Activated CD8-positive, alpha-beta memory T cell treated with anti-CD3 and anti-CD28 coated beads for 36 hours (primary cell): Measurements from ENCODE around the gene OR2T10. TPM values are rescaled to one million over a fixed set of nuclear protein-coding genes. Genes with fewer than 3 reads are reported as not detected.
"Not testable (repeated sequence)": the region's sequence is repeated elsewhere in the genome, so short reads cannot be mapped to it uniquely, and the experiment has no call there.

Experiments
- CTCF ChIA-PET: fragments of 350-600 bp; sonication (Branson Sonifier 250); formaldehyde crosslinking; loops from one replicate; lab custom pipeline; 2021; ENCODE audit warnings: antibody characterized with exemption; lab: Charles Lee
- POLR2A ChIA-PET: fragments of 350-600 bp; sonication (Branson Sonifier 250); formaldehyde crosslinking; loops from one replicate; lab custom pipeline; 2021; ENCODE audit warnings: antibody characterized with exemption; lab: Charles Lee
- total RNA-seq, 2 experiments: library from RNA; stranded (reverse); gene quantifications; one replicate each; pipeline ENCODE4 v1.2.3, GENCODE V29; 2021

Gene OR2T10, protein sequence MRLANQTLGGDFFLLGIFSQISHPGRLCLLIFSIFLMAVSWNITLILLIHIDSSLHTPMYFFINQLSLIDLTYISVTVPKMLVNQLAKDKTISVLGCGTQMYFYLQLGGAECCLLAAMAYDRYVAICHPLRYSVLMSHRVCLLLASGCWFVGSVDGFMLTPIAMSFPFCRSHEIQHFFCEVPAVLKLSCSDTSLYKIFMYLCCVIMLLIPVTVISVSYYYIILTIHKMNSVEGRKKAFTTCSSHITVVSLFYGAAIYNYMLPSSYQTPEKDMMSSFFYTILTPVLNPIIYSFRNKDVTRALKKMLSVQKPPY
- not detected for total RNA-seq

DNA sequence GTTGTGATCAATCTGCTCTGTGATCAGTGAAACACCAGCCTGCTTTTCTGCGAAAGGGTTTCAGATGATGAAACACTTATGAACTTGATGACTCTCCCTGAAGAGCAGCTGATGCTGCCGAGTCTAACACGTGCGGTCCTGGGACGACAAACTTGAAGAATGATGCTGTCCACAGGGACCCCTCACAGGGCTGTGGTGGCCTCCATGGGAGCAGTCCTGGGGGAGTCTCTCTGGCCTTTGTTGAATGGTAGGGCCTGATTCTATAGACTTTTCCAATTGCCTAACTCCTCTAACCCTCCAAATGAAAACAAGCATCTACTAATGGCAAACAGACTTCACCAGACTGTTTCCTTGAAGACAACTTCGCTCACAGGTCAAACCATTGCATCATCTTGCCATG, at the start of gene OR2T10:
OR2T10 (minus strand) TSS at position 112 of the 400 bp plus-strand sequence. CDS start 3,932 bp downstream, outside the sequence.
- POLR2A ChIA-PET = no interaction called here
- CTCF ChIA-PET = no interaction called here

DNA sequence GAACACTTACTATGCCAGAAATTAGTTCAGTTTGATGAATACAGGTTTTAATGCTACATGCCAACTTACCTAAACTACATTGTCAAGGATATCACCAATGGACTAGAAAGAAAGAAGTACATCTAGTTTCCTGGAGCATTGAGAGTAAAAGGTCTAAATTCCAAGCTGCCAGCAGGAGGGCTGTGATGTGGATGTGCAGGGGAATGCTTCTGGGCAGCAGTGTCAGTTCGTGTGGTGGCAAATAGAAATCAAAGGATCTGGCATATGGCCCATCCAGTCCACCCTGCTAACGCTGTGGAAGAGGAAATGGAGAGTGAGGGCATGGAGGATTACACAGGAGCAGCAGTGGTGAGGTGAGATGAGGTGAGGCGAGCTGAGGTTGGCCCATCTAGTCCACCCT, 47.7 kb upstream of the OR2T10 start, which contains the start of gene OR2T35:
OR2T35 (minus strand) TSS at position 101 of the 400 bp plus-strand sequence. CDS start 6,020 bp downstream, outside the sequence.
- POLR2A ChIA-PET, CTCF ChIA-PET: not testable (repeated sequence)

DNA sequence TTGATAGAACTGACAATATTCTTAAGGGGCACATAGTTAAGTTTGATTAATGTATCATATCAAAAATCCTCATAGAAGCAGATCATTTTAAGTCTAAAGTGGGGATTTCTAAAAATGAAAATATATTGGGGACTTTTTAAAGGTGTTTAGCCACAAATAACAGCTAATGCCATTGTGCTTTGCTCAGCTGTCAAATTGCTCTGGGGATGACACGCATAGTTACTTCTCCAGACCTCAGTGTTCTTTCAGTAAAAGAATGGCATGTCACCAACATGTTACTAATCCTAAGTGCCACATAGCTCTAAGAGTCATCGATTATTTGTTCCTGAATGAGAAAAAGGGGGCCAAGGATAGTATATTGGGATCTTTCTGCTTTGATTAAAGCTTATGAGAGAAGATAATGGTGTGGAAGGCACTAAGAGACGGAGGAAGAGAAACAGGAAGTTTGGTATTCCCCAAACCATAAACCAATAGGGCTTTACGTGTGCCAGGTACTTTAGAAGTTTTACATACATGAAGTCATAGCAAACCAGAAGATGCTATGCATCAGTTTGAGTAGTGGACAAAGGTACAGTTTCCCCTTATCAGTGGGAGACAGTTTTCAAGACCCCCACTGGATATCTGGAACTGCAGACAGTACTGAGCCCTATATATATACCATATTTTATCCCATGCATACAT, 45.6 kb upstream of the OR2T10 start:
- POLR2A ChIA-PET, CTCF ChIA-PET: not testable (repeated sequence)

DNA sequence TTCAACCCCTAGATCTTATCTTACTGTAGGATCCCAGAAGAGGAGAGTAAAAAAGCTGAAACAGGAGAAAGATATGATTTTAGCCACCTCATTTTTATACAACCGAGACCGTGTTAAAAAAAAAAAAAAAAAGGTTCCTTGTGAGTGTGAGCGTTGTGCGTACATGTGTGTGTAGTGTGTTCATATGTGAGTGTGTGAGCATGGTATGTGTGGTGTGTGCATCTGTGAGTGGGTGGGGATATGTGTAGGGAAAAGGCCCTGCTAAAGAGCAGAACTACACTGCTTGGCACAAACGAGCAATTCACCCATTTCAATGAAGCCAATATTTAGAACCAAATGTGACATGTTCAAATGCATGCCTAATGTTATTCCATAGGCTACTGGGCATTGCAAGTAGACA, 44.1 kb upstream of the OR2T10 start:
- CTCF ChIA-PET, POLR2A ChIA-PET: not testable (repeated sequence)

DNA sequence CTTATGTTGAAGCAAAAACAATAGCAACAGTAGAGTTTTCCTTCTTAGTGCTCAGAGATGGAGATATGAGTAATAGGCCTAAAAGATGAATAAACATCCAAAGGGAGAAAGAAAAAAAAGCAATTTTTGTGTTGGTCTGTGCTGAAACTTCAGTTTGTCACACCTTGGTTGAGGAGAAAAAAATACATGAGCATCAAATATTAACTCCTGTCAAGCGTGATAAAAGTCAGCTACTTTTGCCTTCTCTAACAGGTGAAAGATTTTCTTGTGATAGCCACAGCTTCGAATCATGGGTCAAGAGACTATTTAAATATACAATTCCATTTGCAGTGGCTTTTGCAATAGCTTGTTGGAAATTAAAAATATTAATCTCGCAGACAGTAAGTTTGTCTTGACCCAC, 43.4 kb upstream of the OR2T10 start:
- POLR2A ChIA-PET, CTCF ChIA-PET: not testable (repeated sequence)

DNA sequence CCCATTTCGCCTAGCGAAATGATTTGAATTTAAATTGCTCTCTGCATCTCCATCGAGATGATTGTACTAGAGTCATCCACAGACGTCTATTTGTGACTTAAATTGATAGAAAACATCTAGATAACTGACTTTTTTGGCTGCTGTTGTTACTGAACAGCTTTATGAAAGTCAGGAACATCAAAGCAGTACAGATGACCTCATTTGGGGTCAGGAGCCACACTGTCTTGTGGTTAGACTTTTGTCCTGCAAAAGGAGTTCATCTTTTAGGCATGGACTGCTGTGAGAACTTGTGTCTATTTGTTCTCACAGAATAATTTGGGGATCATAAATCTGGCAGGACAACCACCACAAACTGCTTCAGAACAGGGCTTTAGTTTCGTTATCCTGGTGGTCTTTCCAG, 42.2 kb upstream of the OR2T10 start:
- POLR2A ChIA-PET, CTCF ChIA-PET: not testable (repeated sequence)

DNA sequence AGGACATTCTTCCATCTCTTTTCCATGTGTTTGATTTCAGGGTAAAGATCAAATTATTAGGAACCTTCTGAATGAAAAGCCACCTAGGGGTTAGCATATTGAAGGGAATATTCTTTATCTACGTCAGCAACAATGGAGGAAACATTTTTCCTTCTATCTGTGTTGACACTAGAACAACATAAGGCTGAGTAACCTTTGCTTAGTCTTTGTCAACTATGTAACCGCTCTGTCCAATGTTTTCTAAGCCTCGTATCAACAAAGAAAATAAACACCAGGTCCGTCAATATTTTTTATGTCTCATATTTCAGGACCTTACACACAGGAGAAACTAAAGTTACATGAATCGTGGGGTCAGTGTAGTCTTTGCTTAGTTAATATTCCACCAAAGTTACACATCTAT, 39.1 kb upstream of the OR2T10 start:
- CTCF ChIA-PET = not testable (repeated sequence)

DNA sequence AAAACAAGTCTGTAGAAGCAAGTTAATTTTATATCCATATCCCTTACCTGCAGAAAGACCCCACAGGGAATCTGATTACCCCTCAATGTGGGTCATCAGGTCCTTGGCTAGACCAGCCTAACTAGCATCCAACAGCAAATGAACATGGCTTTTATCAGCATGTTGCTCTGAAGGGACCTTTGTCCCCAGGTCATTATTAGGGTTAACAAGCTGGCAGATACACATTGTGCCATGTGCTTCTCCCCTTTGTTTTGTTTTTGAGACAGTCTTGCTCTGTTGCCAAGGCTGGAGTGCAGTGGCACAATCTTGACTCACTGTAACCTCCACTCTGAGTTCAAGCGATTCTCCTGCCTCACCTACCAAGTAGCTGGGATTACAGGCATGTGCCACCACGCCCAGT, 37.5 kb upstream of the OR2T10 start, which contains the start of gene OR2T11:
OR2T11 (minus strand) TSS at position 101 of the 400 bp plus-strand sequence. CDS start 7,963 bp downstream, outside the sequence.
- CTCF ChIA-PET, POLR2A ChIA-PET: not testable (repeated sequence)

More for the DNA sequence above, 39.1 kb upstream of the OR2T10 start:
- POLR2A ChIA-PET = not testable (repeated sequence)

DNA sequence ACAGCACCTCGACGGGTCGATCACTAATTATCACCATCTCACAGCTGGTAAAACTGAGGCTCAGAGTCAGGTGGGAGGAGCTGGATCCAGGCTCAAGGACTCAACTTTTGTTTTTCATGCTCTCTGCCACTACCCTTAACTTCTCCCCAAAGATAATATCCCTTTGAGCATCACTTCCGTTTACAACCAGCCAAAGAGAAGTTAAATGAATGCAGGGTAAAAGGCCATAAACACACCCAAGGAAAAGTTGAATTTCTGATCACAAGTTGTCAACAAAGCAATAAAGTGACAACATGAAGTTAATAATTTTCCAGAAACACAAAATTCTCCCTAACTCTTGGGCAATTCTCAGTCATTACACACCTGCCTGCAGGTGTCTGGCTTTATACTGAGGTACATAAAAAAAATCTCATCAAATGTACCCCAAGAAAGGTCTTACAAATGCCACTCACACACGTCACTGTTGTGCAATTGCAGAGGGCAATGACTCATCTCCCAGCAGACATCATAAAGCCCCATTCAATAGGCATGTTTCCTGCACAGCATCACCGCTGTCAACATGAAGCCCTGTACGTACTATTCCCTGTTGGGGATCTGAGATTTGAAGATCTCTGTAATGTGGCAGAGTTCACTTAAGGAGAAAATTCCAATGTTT, 34.0 kb upstream of the OR2T10 start:
- ChIA-PET CTCF (no interaction called here), POLR2A (no interaction called here)

DNA sequence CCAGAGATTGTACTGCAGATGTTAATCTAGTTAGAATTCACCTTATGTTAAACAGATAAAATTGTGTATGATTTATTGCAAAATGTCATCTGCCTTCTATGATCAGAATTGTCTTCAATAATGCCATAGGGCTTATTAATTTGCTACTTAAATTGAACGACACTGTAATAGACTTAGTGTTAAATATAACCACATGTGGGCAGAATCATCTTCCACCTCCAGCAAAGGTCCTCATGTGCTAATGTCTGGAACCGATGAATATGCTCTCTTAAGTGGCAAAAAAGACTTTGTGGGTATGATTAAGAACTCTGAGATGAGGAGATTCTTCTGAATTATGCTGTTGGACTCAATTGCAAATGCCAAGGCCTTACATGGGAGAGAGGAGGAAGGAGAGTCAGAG, 33.1 kb upstream of the OR2T10 start:
- ChIA-PET POLR2A (no interaction called here), CTCF (no interaction called here)

DNA sequence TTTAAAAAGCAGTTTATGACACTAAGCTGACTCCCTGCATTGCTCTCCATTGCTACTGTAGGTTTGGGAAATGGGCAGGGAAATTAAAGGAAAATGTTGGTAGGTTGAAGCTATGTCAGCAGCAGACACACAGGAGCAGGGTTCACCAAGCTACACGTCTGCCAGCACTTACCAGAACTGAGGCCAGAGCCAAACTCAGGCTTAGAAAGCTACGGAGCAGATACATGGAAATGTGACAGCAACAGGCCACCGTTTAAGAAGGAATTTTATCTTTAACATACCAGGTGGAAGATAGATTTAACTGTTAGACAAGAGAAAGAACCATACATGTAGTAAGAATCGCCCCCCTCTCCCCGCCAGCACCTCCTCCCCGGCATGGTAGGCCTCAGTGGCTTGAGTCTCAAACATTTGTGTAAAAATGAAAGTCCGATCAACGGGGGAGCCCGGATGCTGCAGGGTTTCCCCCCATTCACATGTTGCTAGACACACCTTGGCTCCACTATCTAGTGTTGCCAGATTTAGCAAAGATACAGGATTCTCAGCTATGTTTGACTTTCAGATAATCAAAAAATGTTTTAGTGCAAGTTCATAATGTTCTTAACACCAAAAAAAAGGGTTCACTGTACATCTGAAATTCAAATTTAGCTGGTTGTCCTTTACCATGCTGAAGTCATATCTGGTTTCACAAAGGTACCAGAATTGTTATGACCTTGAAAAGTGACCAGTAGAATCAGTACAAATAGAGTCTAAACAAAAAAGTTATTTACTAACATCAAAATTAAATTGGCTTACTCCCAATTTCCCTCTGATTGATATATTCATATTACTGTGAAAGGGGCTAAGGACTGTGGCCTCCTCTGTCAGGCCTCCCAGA, 30.7 kb upstream of the OR2T10 start:
- CTCF ChIA-PET = no interaction called here
- POLR2A ChIA-PET = no interaction called here

DNA sequence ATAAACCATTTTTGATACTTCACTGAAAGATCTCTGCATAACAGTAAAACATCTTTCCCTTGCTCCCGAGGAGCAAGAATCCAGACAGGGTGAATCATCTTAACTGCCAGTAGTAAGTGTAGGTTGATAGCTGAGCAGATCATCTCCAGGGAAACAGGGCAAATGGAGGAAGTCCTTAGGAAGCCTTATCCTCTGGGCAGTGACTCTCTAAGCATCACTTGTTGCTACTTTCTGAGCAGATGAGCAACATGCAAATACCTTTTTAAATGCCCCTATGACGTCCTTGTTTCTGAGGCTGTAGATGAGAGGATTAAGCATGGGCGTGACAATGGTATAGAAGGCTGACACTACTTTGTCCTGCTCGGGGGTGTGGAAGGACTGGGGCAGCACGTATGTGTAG, 28.5 kb upstream of the OR2T10 start:
- ChIA-PET CTCF (no interaction called here), POLR2A (no interaction called here)

DNA sequence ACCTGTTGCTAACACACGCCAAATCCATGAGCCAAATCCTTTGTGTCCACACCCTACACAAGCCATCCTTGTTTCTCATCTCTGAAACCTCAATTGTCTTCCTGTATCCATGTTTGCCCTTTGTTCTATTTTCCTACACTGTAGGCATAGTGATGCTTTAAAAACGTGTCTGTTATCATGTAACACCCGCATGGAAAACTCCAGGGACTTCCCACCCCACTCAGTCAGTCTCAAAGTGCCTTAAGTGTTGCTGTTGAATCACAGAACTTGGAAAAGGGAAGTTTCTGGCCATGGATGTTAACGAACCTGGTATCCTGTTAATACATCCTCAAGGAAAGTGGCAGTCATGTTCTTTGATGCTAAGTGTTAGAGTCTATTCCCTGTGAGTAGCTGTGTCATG, 27.7 kb upstream of the OR2T10 start:
- POLR2A ChIA-PET = no interaction called here

DNA sequence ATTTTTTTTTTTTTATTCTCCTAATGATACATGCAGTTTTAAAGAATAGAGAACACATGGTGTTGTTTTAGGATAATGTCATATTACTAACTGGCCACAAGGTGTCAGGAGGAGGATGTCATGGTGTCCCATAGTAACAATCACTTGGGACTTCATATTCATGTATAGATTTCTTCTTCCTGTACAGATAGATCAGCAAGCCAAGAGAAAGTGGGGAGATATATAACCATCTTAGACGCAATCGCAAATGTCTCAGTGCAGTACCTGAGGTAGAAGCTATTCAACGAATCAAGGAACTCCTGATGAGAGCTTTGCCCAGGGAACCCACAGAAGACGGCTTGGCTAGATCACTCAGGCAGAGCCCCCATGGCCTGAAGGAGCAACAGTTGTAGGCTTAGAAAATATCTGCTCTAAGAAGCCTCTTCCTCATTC, 25.1 kb upstream of the OR2T10 start:
- POLR2A ChIA-PET = no interaction called here
- CTCF ChIA-PET = interaction anchor here (1.3 kb wide), 1 partner anchor 184 kb away, joined by 4 read pairs; no protein-coding TSS in a partner anchor

More for the DNA sequence above, 27.7 kb upstream of the OR2T10 start:
- CTCF ChIA-PET = no interaction called here

DNA sequence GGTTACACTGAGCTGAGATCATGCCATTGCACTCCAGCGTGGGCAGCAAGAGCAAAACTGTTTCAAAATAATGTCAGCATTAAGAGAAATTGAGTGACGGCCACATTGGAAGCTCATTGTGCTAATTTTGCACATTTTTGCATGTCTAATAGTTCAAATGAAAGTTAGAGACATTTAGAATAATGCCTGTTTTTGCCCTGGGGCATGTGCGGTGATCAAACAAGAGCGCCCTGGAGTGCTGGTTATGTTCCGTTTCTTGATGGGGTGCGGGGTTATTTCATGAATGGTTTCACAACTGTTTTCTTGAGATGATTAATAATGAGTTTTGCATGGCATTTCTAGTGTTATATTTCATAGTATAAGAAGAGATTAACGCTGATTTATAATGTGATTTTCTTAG, 24.3 kb upstream of the OR2T10 start:
- ChIA-PET CTCF (no interaction called here), POLR2A (no interaction called here)

DNA sequence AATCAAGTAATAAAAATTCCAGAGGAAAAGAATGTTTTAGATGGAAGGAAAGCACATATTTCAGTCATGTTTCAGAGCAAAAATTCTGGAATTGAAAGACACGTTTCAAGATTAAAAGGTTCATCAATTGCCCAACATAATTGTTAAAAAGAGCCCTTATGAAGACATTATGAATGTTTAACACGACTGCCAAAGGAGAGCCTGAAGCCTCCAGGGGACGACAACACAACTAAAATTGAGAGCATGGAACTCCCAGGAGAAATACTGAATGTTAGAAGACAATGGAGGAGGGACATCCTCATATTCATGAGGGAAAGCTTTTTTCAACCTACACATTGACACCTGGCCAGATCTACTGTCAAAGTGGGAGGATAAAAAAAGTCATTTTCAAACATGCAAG, 21.4 kb upstream of the OR2T10 start:
- ChIA-PET POLR2A (no interaction called here), CTCF (no interaction called here)

DNA sequence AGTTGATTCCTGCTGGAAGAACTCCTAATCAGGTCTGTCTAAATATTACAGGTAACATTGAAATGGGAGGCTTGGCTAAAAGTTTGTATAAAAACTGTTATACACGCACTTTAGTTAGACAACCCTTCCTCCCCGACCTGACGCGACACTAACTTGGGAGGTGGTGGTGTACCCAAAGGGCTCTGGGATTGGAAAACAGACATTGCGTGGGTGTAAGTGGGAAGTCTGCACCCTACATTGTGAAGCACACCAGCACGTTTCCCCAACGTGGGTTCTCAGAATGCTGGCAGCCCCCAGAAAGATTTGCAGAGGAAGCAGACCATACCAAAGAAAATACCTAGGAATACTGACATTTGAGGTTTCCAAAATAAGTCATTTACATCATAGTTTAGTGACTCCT, 20.6 kb upstream of the OR2T10 start:
- CTCF ChIA-PET = no interaction called here

DNA sequence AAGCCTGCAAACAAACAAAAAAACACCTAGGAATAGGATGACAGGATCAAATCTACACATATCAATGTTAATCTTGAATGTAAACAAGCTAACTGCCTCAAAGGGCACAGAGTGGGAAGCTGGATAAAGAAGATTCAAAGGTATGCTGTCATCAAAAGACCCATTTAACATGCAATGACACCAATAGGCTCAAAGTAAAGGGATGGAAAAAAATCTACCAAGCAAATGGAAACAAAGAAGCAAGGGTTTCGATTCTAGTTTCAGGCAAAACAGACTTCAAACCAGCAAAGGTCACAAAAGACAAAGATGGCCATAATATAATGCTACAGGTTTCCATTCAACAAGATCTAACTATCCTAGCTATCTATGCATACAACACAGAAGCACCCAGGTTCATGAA, 16.2 kb upstream of the OR2T10 start:
- ChIA-PET POLR2A (no interaction called here), CTCF (no interaction called here)

More for the DNA sequence above, 20.6 kb upstream of the OR2T10 start:
- POLR2A ChIA-PET = no interaction called here

DNA sequence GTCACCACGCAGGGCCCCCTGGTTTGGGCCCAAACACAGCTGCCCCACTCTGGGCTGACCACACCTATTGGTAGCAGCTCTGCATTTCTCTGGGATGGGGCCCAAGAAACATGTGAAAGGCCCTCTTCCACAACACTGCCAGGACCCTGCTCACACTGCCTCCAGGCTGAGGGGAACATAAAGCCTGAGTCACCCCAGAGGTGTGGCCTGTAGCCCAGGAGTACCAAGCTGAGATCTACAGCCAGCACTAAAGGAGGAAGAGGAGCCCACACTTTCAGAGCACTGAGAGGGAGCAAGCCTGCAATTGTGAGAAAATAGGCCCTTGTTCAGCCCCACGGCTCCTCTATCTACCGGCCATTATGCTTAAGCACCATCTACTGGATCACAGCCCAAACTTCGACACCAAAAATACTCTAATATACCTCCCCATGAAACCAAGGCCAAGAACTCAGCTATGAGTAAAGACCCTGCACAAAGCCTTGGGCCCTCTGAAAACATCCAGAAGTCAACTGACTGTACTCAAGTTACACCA, 14.4 kb upstream of the OR2T10 start:
- ChIA-PET CTCF (no interaction called here), POLR2A (no interaction called here)
